K562 (cell line): ENCODE data around the gene SLC6A6. TPM values are rescaled to one million over a fixed set of nuclear protein-coding genes. Genes with fewer than 3 reads are reported as not detected.

Experiments
- ASH1L ChIP-seq: fragments of 450-650 bp; IDR thresholded peaks from 2 replicates; pipeline ENCODE4 v1.6.1; 2018; ENCODE audit warnings: borderline replicate concordance, mild to moderate bottlenecking, low read depth; ENCODE audit not compliant: partially characterized antibody
- DMBX1 ChIP-seq: fragments of 250-450 bp; sonication (Bioruptor Pico); IDR thresholded peaks from 2 replicates; pipeline ENCODE4 v1.8.0; 2022; ENCODE audit warnings: inconsistent platforms, mild to moderate bottlenecking, moderate library complexity, borderline replicate concordance
- ETV5 ChIP-seq: sonication (generic); formaldehyde crosslinking; IDR thresholded peaks from 2 replicates; pipeline ENCODE4 v1.4.0; 2020; ENCODE audit warnings: low read depth, mild to moderate bottlenecking, missing genetic modification reagents
- GATA2 ChIP-seq: sonication (generic); formaldehyde crosslinking; IDR thresholded peaks from 2 replicates; pipeline ENCODE4 v1.4.0; 2020; ENCODE audit warnings: mild to moderate bottlenecking, missing genetic modification reagents
- MEF2A ChIP-seq: IDR thresholded peaks from 2 replicates; pipeline ENCODE4 v1.6.1; 2011; ENCODE audit warnings: low read depth, mild to moderate bottlenecking, low read length, moderate library complexity; ENCODE audit not compliant: control insufficient read depth
- MYBL2 ChIP-seq, 2 experiments: fragments of 450-650 bp in 1 of 2; sonication (generic) in 1 of 2; formaldehyde crosslinking in 1 of 2; IDR thresholded peaks; 2 replicates each; pipeline versions ENCODE4 v1.6.1 to v1.8.1; 2017 to 2022; ENCODE audit warnings: borderline replicate concordance in 1 of 2, inconsistent platforms in 1 of 2, low read depth in 1 of 2, mild to moderate bottlenecking in 1 of 2, missing genetic modification reagents in 1 of 2, moderate library complexity in 1 of 2
- NCOR1 ChIP-seq: fragments of 450-650 bp; IDR thresholded peaks from 2 replicates; pipeline ENCODE4 v1.6.1; 2016; ENCODE audit warnings: mild to moderate bottlenecking, moderate library complexity
- NFIC ChIP-seq: fragments of 450-650 bp; IDR thresholded peaks from 2 replicates; pipeline ENCODE4 v1.6.1; 2017; ENCODE audit warnings: mild to moderate bottlenecking, inconsistent platforms
- PHF8 ChIP-seq: fragments of 200-600 bp; sonication (generic); IDR thresholded peaks from 2 replicates; pipeline ENCODE4 v1.6.1; 2012; ENCODE audit warnings: mixed run types, mild to moderate bottlenecking, inconsistent platforms, low read length, moderate library complexity, borderline replicate concordance
- POLR2AphosphoS5 ChIP-seq: IDR thresholded peaks from 2 replicates; pipeline ENCODE4 v1.6.1; 2011; ENCODE audit warnings: mild to moderate bottlenecking, low read depth, low read length, moderate library complexity; ENCODE audit not compliant: control insufficient read depth, insufficient read depth
- PTBP1 ChIP-seq: fragments of 200-400 bp; formaldehyde crosslinking; IDR thresholded peaks from 2 replicates; pipeline ENCODE4 v1.6.1; 2017; ENCODE audit warnings: low read depth, low read length
- RAD21 ChIP-seq, 2 experiments: fragments of 250-450 bp in 1 of 2; fragments of 450-650 bp in 1 of 2; sonication (Bioruptor Pico) in 1 of 2; formaldehyde crosslinking in 1 of 2; IDR thresholded peaks in 1 of 2; conservative IDR thresholded peaks in 1 of 2; 2 replicates each; pipeline versions ENCODE4 v1.4.0 to v1.8.0; 2020 to 2022; ENCODE audit warnings: mild to moderate bottlenecking in 2 of 2, moderate library complexity in 1 of 2
- TAF1 ChIP-seq: IDR thresholded peaks from 2 replicates; pipeline ENCODE4 v1.6.1; 2011; ENCODE audit warnings: mild to moderate bottlenecking, low read length, moderate library complexity; ENCODE audit not compliant: insufficient read depth, control insufficient read depth, severe bottlenecking; ENCODE audit errors: extremely low read depth
- ZFX ChIP-seq: sonication (generic); formaldehyde crosslinking; IDR thresholded peaks from 2 replicates; pipeline ENCODE4 v1.8.0; 2022; ENCODE audit warnings: mild to moderate bottlenecking, missing genetic modification reagents, moderate library complexity
- ZNF12 ChIP-seq: sonication (generic); formaldehyde crosslinking; IDR thresholded peaks from 2 replicates; pipeline ENCODE4 v1.4.0; 2020; ENCODE audit warnings: mild to moderate bottlenecking, missing genetic modification reagents
- ZNF282 ChIP-seq: sonication (generic); formaldehyde crosslinking; IDR thresholded peaks from 2 replicates; pipeline ENCODE4 v1.8.1; 2023; ENCODE audit warnings: missing genetic modification reagents
- ZNF436 ChIP-seq: fragments of 250-450, 450-650 bp; sonication (Bioruptor Pico); formaldehyde crosslinking; IDR thresholded peaks from 2 replicates; pipeline ENCODE4 v1.7.0; 2020; ENCODE audit warnings: mild to moderate bottlenecking
- ZNF79 ChIP-seq: fragments of 250-450 bp; sonication (Bioruptor Pico); IDR thresholded peaks from 2 replicates; pipeline ENCODE4 v1.4.0; 2020; ENCODE audit warnings: low read depth, mild to moderate bottlenecking, moderate library complexity
- polyA plus RNA-seq, 8 experiments: library from polyadenylated mRNA; depleted of rRNA in 4 of 8; stranded (reverse) in 5 of 8; unstranded in 3 of 8; fragments of >200 nt; fragmentation: Nextera tagmentation in 2 of 8; fragmentation: Illumina TruSeq in 1 of 8; extraction: Ambion mirVana in 2 of 8; extraction: Trizol in 1 of 8; gene quantifications; 2 replicates each; pipeline versions ENCODE4 v1.2.1 to v1.2.3, GENCODE V29; 2011 to 2014; ENCODE audit warnings: inconsistent platforms in 1 of 8, missing spikeins in 1 of 8
- total RNA-seq, 7 experiments: library from RNA; depleted of rRNA in 6 of 7; stranded (reverse); fragments of >200 nt in 6 of 7; fragmentation: Illumina TruSeq in 2 of 7; extraction: Trizol in 2 of 7; gene quantifications; 2 replicates each; pipeline versions ENCODE4 v1.2.1 to v1.2.3, GENCODE V29; 2011 to 2021; ENCODE audit warnings: low replicate concordance in 1 of 7
- TF ChIP-seq, protein P1 (sequence below): fragments of 200-800 bp; sonication (Bioruptor generic); IDR thresholded peaks from 2 replicates; pipeline ENCODE4 v1.6.1; 2017; ENCODE audit warnings: missing genetic modification characterization, missing compliant biosample characterization
- TF ChIP-seq, protein P2 (sequence below): fragments of 450-650 bp; conservative IDR thresholded peaks from 2 replicates; pipeline ENCODE4 v1.6.1; 2016; ENCODE audit warnings: missing genetic modification characterization, low read depth, mild to moderate bottlenecking, control low read depth, missing compliant biosample characterization
- TF ChIP-seq, protein P3 (sequence below): sonication (generic); formaldehyde crosslinking; IDR thresholded peaks from 2 replicates; pipeline ENCODE4 v1.8.1; 2023; ENCODE audit warnings: mild to moderate bottlenecking, missing genetic modification reagents

SLC6A6 gene
- total and polyA plus RNA-seq, 9 of the 15 experiments (the other 6 are each of a cell fraction or from before 2014, with no cell fraction given), result 12.3 to 203 (median 93.2) TPM

DNA sequence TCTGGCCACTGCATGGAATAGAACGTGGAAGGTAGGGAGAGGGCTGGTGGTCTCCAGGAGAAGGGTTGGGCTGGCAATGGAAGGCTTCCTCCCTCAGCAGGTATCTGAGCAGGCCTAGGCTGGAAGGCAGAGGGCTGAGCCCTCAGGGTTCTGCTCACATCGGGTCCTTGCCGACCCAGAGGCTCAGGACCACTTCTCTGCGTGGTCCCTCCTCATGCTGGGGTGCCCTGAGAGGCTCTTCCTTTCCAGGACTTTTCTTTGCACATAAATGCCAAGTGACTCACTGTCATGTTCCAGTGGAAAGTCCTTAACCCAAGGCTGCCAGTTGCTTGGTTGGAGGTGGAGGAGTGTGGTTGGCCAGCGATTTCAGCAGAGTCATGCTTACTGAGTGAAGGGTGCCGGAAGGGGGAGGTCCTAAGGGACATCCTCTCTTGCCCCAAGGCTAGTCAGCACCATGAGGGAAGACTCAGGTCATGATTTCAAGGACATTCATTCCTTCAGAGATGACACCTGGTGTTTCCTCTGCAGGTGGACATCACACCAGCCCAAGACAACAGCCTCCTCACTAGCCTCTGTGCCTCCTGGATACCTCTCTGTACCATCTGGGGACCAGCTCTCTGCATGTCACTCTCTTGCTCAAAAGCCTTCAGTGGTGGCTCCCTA is 8.2 kb downstream of the SLC6A6 start (continued):
- TF ChIP-seq ZNF12 (CRISPR knock-in tag) (no peak), PHF8 (peak; percentile 43; the same call in 1 of the 2 replicates), TAF1 (peak; percentile 66), ETV5 (CRISPR knock-in tag) (peak; percentile 91), ASH1L (no peak), GATA2 (CRISPR knock-in tag) (no peak), DMBX1 (peak; percentile 95), MEF2A (no peak), NFIC (no peak), ZNF282 (no peak), PTBP1 (no peak), ZNF436 (CRISPR knock-in tag) (no peak), NCOR1 (no peak), POLR2AphosphoS5 (peak; percentile 80), ZFX (CRISPR knock-in tag) (no peak), RAD21 (CRISPR knock-in tag; conservative IDR thresholded peaks at IDR 0.05 in 1 of 2, IDR thresholded peaks at IDR 0.05 in 1 of 2) (0 out of 4 replicates have a peak, but pooled peaks of 1 of the 2 experiments have one; percentile 5), MYBL2 (IDR thresholded peaks at IDR 0.05; ENCODE audit: low read depth) (no peak), MYBL2 (CRISPR knock-in tag; IDR thresholded peaks at IDR 0.05; ENCODE audit: borderline replicate concordance) (no peak), ZNF79 (CRISPR knock-in tag) (peak; percentile 8; the same call in 1 of the 2 replicates)
- TF ChIP-seq, protein P1, sequence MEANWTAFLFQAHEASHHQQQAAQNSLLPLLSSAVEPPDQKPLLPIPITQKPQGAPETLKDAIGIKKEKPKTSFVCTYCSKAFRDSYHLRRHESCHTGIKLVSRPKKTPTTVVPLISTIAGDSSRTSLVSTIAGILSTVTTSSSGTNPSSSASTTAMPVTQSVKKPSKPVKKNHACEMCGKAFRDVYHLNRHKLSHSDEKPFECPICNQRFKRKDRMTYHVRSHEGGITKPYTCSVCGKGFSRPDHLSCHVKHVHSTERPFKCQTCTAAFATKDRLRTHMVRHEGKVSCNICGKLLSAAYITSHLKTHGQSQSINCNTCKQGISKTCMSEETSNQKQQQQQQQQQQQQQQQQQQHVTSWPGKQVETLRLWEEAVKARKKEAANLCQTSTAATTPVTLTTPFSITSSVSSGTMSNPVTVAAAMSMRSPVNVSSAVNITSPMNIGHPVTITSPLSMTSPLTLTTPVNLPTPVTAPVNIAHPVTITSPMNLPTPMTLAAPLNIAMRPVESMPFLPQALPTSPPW (CRISPR knock-in tag), result peak; percentile 11
- TF ChIP-seq, protein P2, sequence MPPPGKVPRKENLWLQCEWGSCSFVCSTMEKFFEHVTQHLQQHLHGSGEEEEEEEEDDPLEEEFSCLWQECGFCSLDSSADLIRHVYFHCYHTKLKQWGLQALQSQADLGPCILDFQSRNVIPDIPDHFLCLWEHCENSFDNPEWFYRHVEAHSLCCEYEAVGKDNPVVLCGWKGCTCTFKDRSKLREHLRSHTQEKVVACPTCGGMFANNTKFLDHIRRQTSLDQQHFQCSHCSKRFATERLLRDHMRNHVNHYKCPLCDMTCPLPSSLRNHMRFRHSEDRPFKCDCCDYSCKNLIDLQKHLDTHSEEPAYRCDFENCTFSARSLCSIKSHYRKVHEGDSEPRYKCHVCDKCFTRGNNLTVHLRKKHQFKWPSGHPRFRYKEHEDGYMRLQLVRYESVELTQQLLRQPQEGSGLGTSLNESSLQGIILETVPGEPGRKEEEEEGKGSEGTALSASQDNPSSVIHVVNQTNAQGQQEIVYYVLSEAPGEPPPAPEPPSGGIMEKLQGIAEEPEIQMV (tag), result peak; percentile 68; the same call in 1 of the 2 replicates
- TF ChIP-seq, protein P3, sequence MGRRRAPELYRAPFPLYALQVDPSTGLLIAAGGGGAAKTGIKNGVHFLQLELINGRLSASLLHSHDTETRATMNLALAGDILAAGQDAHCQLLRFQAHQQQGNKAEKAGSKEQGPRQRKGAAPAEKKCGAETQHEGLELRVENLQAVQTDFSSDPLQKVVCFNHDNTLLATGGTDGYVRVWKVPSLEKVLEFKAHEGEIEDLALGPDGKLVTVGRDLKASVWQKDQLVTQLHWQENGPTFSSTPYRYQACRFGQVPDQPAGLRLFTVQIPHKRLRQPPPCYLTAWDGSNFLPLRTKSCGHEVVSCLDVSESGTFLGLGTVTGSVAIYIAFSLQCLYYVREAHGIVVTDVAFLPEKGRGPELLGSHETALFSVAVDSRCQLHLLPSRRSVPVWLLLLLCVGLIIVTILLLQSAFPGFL (CRISPR knock-in tag), result no peak
